ENCODE results near the gene GRIN2A. TPM values are rescaled to one million over a fixed set of nuclear protein-coding genes. Genes with fewer than 3 reads are reported as not detected.

The GRIN2A gene
- total RNA-seq, 1 donor, result 3.4 TPM

- no peak overlapping the region for H3K4me3 ChIP-seq (ENCODE audit: low read depth, low read length)
- peak; percentile 28 for DNase-seq (ENCODE audit: low read depth)
- no peak for TF ChIP-seq CTCF (IDR thresholded peaks at IDR 0.05; ENCODE audit: insufficient read depth, low read length)
Measured at GRCh38 chr16:9846362-9847099, 335.7 kb downstream of the GRIN2A start.

GRCh38 chr16:9845661-9846361, 336.4 kb downstream of the GRIN2A start:
- H3K4me3 ChIP-seq (ENCODE audit: low read depth, low read length), result no peak overlapping the region
- TF ChIP-seq CTCF (IDR thresholded peaks at IDR 0.05; ENCODE audit: insufficient read depth, low read length), result no peak
- peak; percentile 62 for DNase-seq (ENCODE audit: low read depth)

GRCh38 chr16:9844361-9844760, 337.9 kb downstream of the GRIN2A start:
- TF ChIP-seq CTCF (IDR thresholded peaks at IDR 0.05; ENCODE audit: insufficient read depth, low read length), result no peak
- H3K4me3 ChIP-seq (ENCODE audit: low read depth, low read length), result no peak overlapping the region
- peak; percentile 75 for DNase-seq (ENCODE audit: low read depth)

- TF ChIP-seq CTCF (IDR thresholded peaks at IDR 0.05; ENCODE audit: insufficient read depth, low read length), result no peak
- no peak overlapping the region for H3K4me3 ChIP-seq (ENCODE audit: low read depth, low read length)
- DNase-seq (ENCODE audit: low read depth), result no peak
Measured at GRCh38 chr16:9843424-9844018, 338.7 kb downstream of the GRIN2A start.

- DNase-seq (ENCODE audit: low read depth), result no peak
- no peak overlapping the region for H3K4me3 ChIP-seq (ENCODE audit: low read depth, low read length)
- TF ChIP-seq CTCF (IDR thresholded peaks at IDR 0.05; ENCODE audit: insufficient read depth, low read length), result no peak
Measured at GRCh38 chr16:9840761-9841665, 341.2 kb downstream of the GRIN2A start.

GRCh38 chr16:9837481-9837880, 344.7 kb downstream of the GRIN2A start:
- no peak overlapping the region for H3K4me3 ChIP-seq (ENCODE audit: low read depth, low read length)
- peak; percentile 46 for DNase-seq (ENCODE audit: low read depth)
- no peak for TF ChIP-seq CTCF (IDR thresholded peaks at IDR 0.05; ENCODE audit: insufficient read depth, low read length)
